ENCODE results near the gene DNAJC24. TPM values are rescaled to one million over a fixed set of nuclear protein-coding genes. Genes with fewer than 3 reads are reported as not detected.

DNAJC24 gene
- total and polyA plus RNA-seq, 9 donors = 11.7 to 18.1 (median 13.4) TPM

DNA sequence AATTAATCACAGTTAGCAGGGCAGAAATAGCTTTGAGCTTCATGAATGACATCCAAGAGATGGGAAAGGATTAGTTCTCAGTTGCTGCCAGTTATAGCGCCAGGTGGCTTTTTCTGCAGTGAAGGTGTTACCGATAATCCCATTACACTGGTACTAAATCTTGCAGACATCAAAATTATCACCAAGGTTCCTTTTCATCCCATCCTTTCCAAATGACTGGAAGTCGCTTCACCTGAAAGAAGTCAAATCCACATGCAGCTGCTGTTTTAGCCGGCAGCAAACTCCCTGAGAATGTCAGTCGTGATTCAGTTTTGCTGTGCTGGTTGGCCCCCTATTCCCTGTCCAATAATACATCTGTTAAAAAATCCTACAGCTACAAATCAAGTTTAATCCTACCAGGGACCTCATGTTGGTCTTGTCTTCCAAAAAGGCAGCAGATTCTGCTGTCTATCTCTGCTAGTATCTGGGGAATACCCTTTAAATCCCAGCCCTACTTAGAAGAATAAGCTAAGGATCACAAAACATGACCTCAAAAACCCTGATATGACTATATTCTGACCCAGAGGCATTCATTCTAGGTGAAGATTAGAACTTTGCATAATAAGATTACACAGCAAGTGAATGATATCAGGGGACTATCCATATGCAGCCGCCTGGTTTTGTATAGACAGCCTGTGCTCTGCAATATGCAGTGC, 108.0 kb downstream of the DNAJC24 start:
- Histone ChIP-seq H3K4me3 (ENCODE audit: low read length) (no peak overlapping the region), H3K9me3 (replicated peaks; ENCODE audit: control insufficient read depth, low read depth, low read length) (no peaks in the 10 kb centered on the region), H3K4me1 (ENCODE audit: control insufficient read depth, insufficient read depth, low read length) (no peaks in the 10 kb centered on the region), H3K27me3 (ENCODE audit: control insufficient read depth, insufficient read depth, low read length) (no peaks in the 10 kb centered on the region), H3K27ac (ENCODE audit: low read length) (no peak overlapping the region), H3K36me3 (ENCODE audit: control insufficient read depth, insufficient read depth, low read length) (no peaks in the 10 kb centered on the region)
- WGBS (ENCODE audit: insufficient coverage) = 57% methylated on average over 5 of the region's 6 CpGs
- DNase-seq = peak; percentile 1

DNA sequence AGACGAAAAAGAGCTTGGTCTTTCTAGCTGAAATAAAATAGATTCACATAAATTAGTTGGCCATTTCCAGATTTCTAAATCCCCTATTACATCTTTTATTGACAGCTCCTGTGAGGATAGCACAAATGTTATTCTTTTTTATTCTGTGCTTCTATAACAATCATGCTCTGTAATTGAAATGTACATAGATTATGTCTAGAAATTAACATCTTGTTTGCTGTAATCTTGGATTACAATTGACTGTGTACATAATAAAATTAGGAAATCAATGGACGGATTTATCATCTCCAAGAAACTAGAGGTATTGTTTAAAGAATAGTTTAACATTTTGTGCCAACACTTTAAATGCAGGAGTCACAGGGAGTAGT, 108.5 kb downstream of the DNAJC24 start:
- no peaks in the 10 kb centered on the region for H3K4me1 ChIP-seq (ENCODE audit: control insufficient read depth, insufficient read depth, low read length)
- no peaks in the 10 kb centered on the region for H3K27me3 ChIP-seq (ENCODE audit: control insufficient read depth, insufficient read depth, low read length)
- no peak overlapping the region for H3K4me3 ChIP-seq (ENCODE audit: low read length)
- no CpG with 5 or more reads among the region's 2 CpGs for WGBS (ENCODE audit: insufficient coverage)
- no peaks in the 10 kb centered on the region for H3K9me3 ChIP-seq (replicated peaks; ENCODE audit: control insufficient read depth, low read depth, low read length)
- H3K27ac ChIP-seq (ENCODE audit: low read length) = no peak overlapping the region
- DNase-seq = no peak
- H3K36me3 ChIP-seq (ENCODE audit: control insufficient read depth, insufficient read depth, low read length) = no peaks in the 10 kb centered on the region

DNA sequence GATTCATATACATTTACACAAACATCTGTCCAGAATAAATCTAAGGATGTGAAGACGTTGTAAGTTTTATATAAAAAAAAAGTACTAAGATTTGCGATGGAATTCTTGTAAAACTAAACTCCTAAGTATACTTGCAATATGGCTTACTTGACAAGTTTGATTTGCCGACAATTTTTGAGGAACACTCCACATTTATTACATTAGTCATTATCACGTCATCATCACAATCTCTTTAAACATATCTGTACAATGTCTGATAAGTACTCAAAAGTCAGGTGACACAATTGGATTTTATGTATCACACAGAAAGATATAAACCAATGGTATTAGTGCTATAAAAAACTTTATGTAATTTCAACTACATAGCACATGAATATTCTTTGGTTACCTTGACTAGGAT, 109.4 kb downstream of the DNAJC24 start:
- no peak overlapping the region for H3K27ac ChIP-seq (ENCODE audit: low read length)
- H3K27me3 ChIP-seq (ENCODE audit: control insufficient read depth, insufficient read depth, low read length) = no peaks in the 10 kb centered on the region
- no peaks in the 10 kb centered on the region for H3K4me1 ChIP-seq (ENCODE audit: control insufficient read depth, insufficient read depth, low read length)
- H3K9me3 ChIP-seq (replicated peaks; ENCODE audit: control insufficient read depth, low read depth, low read length) = no peaks in the 10 kb centered on the region
- no peaks in the 10 kb centered on the region for H3K36me3 ChIP-seq (ENCODE audit: control insufficient read depth, insufficient read depth, low read length)
- H3K4me3 ChIP-seq (ENCODE audit: low read length) = no peak overlapping the region
- no CpG with 5 or more reads among the region's 4 CpGs for WGBS (ENCODE audit: insufficient coverage)
- DNase-seq = no peak

GRCh38 chr11:31480930-31481329, 111.3 kb downstream of the DNAJC24 start:
- Histone ChIP-seq H3K9me3 (replicated peaks; ENCODE audit: control insufficient read depth, low read depth, low read length) (no peaks in the 10 kb centered on the region), H3K36me3 (ENCODE audit: control insufficient read depth, insufficient read depth, low read length) (no peaks in the 10 kb centered on the region), H3K27ac (ENCODE audit: low read length) (no peak overlapping the region), H3K4me3 (ENCODE audit: low read length) (no peak overlapping the region), H3K4me1 (ENCODE audit: control insufficient read depth, insufficient read depth, low read length) (no peaks in the 10 kb centered on the region), H3K27me3 (ENCODE audit: control insufficient read depth, insufficient read depth, low read length) (no peaks in the 10 kb centered on the region)
- DNase-seq = no peak
- WGBS (ENCODE audit: insufficient coverage) = no CpG with 5 or more reads among the region's 3 CpGs

Other genes starting within 250 kb of the DNAJC24 start
- gene DCDC1, start 121 bp upstream of the DNAJC24 start, total RNA-seq = 0.18 TPM
- gene DCDC1, start 121 bp upstream of the DNAJC24 start, polyA plus RNA-seq (ENCODE audit: insufficient read depth in 1 of 8, insufficient read length in 8 of 8, low replicate concordance in 1 of 8) = under 1 TPM; 0.13 to 0.59 (median 0.27) TPM
- gene IMMP1L, start 139.8 kb downstream of the DNAJC24 start, total RNA-seq = 50.4 TPM
- 10 to 100 TPM; 22.8 to 29.1 (median 25.8) TPM for gene IMMP1L, start 139.8 kb downstream of the DNAJC24 start, polyA plus RNA-seq (ENCODE audit: insufficient read depth in 1 of 8, insufficient read length in 8 of 8, low replicate concordance in 1 of 8)
- gene ELP4, start 139.9 kb downstream of the DNAJC24 start, total RNA-seq = 18.8 TPM
- gene ELP4, start 139.9 kb downstream of the DNAJC24 start, polyA plus RNA-seq (ENCODE audit: insufficient read depth in 1 of 8, insufficient read length in 8 of 8, low replicate concordance in 1 of 8) = 10 to 100 TPM; 12.0 to 16.9 (median 15.2) TPM

All from muscle of leg (tissue), 11 donors.